ENCODE measurements around the gene F10.

GRCh38 chr13:113109151-113110047 is 13.2 kb upstream of the F10 start:
- TF ChIP-seq, protein P1, sequence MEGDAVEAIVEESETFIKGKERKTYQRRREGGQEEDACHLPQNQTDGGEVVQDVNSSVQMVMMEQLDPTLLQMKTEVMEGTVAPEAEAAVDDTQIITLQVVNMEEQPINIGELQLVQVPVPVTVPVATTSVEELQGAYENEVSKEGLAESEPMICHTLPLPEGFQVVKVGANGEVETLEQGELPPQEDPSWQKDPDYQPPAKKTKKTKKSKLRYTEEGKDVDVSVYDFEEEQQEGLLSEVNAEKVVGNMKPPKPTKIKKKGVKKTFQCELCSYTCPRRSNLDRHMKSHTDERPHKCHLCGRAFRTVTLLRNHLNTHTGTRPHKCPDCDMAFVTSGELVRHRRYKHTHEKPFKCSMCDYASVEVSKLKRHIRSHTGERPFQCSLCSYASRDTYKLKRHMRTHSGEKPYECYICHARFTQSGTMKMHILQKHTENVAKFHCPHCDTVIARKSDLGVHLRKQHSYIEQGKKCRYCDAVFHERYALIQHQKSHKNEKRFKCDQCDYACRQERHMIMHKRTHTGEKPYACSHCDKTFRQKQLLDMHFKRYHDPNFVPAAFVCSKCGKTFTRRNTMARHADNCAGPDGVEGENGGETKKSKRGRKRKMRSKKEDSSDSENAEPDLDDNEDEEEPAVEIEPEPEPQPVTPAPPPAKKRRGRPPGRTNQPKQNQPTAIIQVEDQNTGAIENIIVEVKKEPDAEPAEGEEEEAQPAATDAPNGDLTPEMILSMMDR (conservative IDR thresholded peaks at IDR 0.05 in 1 of 2, IDR thresholded peaks at IDR 0.05 in 1 of 2; ENCODE audit: extremely low read depth in 1 of 2, insufficient read depth in 1 of 2, low read depth in 1 of 2, low read length in 2 of 2), result no peak
- peak; percentile 22 for TF ChIP-seq EZH2 (IDR thresholded peaks at IDR 0.05; ENCODE audit: borderline replicate concordance, low read length)
